Body of pancreas (tissue), 4 donors: ENCODE results near the gene PNMA8B. TPM values are rescaled to one million over a fixed set of nuclear protein-coding genes. Genes with fewer than 3 reads are reported as not detected.

Source experiments
- ATAC-seq: fragments of 150-250 bp; one replicate; pipeline ENCODE4 v1.9.1; 2016
- DNase-seq, 4 donors: peaks; one replicate each; pipeline ENCODE4 v3.0.0-alpha.2; 2019
- H3K27ac ChIP-seq, 4 donors: fragments of 200-600 bp; sonication (generic); 1 replicate in 3 of 4; 2 replicates in 1 of 4; pipeline versions ENCODE4 v1.5.1 to v1.6.1; 2016 to 2019; ENCODE audit warnings: mild to moderate bottlenecking in 1 of 4, mixed read lengths in 1 of 4, moderate library complexity in 1 of 4
- H3K27me3 ChIP-seq, 2 donors: fragments of 200-600 bp; sonication (generic); one replicate each; pipeline ENCODE4 v1.6.0; 2016; ENCODE audit warnings: mild to moderate bottlenecking in 1 of 2
- H3K36me3 ChIP-seq, 2 donors: fragments of 200-600 bp; sonication (generic); replicated peaks in 1 of 2; 2 replicates each; pipeline ENCODE4 v1.5.1; 2016; ENCODE audit warnings: low read depth in 2 of 2; ENCODE audit not compliant: insufficient read depth in 1 of 2
- H3K4me1 ChIP-seq: fragments of 200-600 bp; sonication (generic); one replicate; pipeline ENCODE4 v1.6.0; 2016
- H3K4me3 ChIP-seq, 2 donors: fragments of 200-600 bp; sonication (generic); 1 replicate in 1 of 2; 2 replicates in 1 of 2; pipeline ENCODE4 v1.5.1; 2016 to 2019
- H3K9me3 ChIP-seq, 3 donors: fragments of 200-600 bp; sonication (generic); 1 replicate in 2 of 3; 2 replicates in 1 of 3; pipeline ENCODE4 v1.5.1; 2016
- CTCF ChIP-seq, 7 experiments: fragments of 450-650 bp in 4 of 7; fragments of 200-600 bp in 3 of 7; sonication (generic) in 3 of 7; IDR thresholded peaks; one replicate each; pipeline ENCODE4 v1.5.1; 2016 to 2019; ENCODE audit warnings: antibody characterized with exemption in 7 of 7
- POLR2A ChIP-seq, 3 donors: fragments of 450-650 bp; IDR thresholded peaks; one replicate each; pipeline ENCODE4 v1.6.1; 2016; ENCODE audit warnings: antibody characterized with exemption in 3 of 3, mild to moderate bottlenecking in 2 of 3
- WGBS, 2 donors: methylation state at CpG; one replicate each; pipeline ENCODE4 v1.1.5; 2017; 5-methylcytosine and 5-hydroxymethylcytosine counted together
- intact Hi-C: fragments of 100-400 bp; cut with DNase I; formaldehyde crosslinking; loops from one replicate; pipeline ENCODE4 v1.15.1; 2023
- total RNA-seq, 2 donors: library from RNA; depleted of rRNA; stranded (reverse); fragments of >200 nt; gene quantifications; one replicate each; pipeline ENCODE4 v1.1.0, GENCODE V29; 2016

Gene PNMA8B
- total RNA-seq, 2 donors from 2014 or later: 2.1 to 2.6 TPM

GRCh38 chr19:46484656-46485055 lies 11.0 kb downstream of the PNMA8B start:
- TF ChIP-seq POLR2A (IDR thresholded peaks at IDR 0.05): no peak
- TF ChIP-seq CTCF (IDR thresholded peaks at IDR 0.05): no peak
- Histone ChIP-seq H3K36me3 (no peaks in the 10 kb centered on the region), H3K4me1 (peaks cover 16% of the 10 kb centered on the region), H3K27me3 (no peaks in the 10 kb centered on the region), H3K27ac (no peak overlapping the region), H3K9me3 (no peaks in the 10 kb centered on the region), H3K4me3 (no peak overlapping the region)
- ATAC-seq (no peak), DNase-seq (no peak)
- 59 to 68% methylated on average over 4 of the region's 4 CpGs for WGBS, 2 donors
- intact Hi-C loops: no loop called here

- Histone ChIP-seq H3K4me3 (no peak overlapping the region), H3K36me3 (no peaks in the 10 kb centered on the region), H3K9me3 (no peaks in the 10 kb centered on the region), H3K4me1 (peaks cover 5% of the 10 kb centered on the region), H3K27ac (no peak overlapping the region), H3K27me3 (no peaks in the 10 kb centered on the region)
- TF ChIP-seq POLR2A (IDR thresholded peaks at IDR 0.05) (no peak), CTCF (IDR thresholded peaks at IDR 0.05) (no peak)
- no peak for DNase-seq
- WGBS, 2 donors: 22 to 40% methylated on average over 3 of the region's 3 CpGs
- intact Hi-C loops: no loop called here
- no peak for ATAC-seq
Observed at GRCh38 chr19:46482631-46483030, 13.0 kb downstream of the PNMA8B start.

GRCh38 chr19:46481947-46482346 lies 13.7 kb downstream of the PNMA8B start:
- no peaks in the 10 kb centered on the region for H3K4me1 ChIP-seq
- WGBS, 2 donors: 50 to 60% methylated on average over 5 of the region's 5 CpGs
- H3K27ac ChIP-seq: no peak overlapping the region
- DNase-seq: peak in 1 of 4 donors; percentile 13
- peak; percentile 9 for ATAC-seq
- no peaks in the 10 kb centered on the region for H3K9me3 ChIP-seq
- no peaks in the 10 kb centered on the region for H3K27me3 ChIP-seq
- H3K36me3 ChIP-seq: no peaks in the 10 kb centered on the region
- H3K4me3 ChIP-seq: no peak overlapping the region
- intact Hi-C loops: no loop called here
- TF ChIP-seq POLR2A (IDR thresholded peaks at IDR 0.05) (no peak), CTCF (IDR thresholded peaks at IDR 0.05) (no peak)

- no peaks in the 10 kb centered on the region for H3K4me1 ChIP-seq
- no peaks in the 10 kb centered on the region for H3K36me3 ChIP-seq
- WGBS, 2 donors: 55 to 61% methylated on average over 16 of the region's 16 CpGs
- H3K27ac ChIP-seq: peak overlapping the region in 1 of 4 donors; percentile 21
- H3K9me3 ChIP-seq: no peaks in the 10 kb centered on the region
- no peaks in the 10 kb centered on the region for H3K27me3 ChIP-seq
- no peak overlapping the region for H3K4me3 ChIP-seq
- TF ChIP-seq POLR2A (IDR thresholded peaks at IDR 0.05) (no peak), CTCF (IDR thresholded peaks at IDR 0.05) (no peak)
- no peak for DNase-seq
- no peak for ATAC-seq
- intact Hi-C loops: no loop called here
Observed at GRCh38 chr19:46481223-46481848, 14.3 kb downstream of the PNMA8B start.

GRCh38 chr19:46480415-46480814 lies 15.3 kb downstream of the PNMA8B start:
- 53 to 56% methylated on average over 12 of the region's 12 CpGs for WGBS, 2 donors
- DNase-seq (peak in 1 of 4 donors; percentile 36), ATAC-seq (peak; percentile 18)
- no peak for TF ChIP-seq CTCF (IDR thresholded peaks at IDR 0.05)
- no peak for TF ChIP-seq POLR2A (IDR thresholded peaks at IDR 0.05)
- no peak overlapping the region for H3K27ac ChIP-seq
- no peaks in the 10 kb centered on the region for H3K4me1 ChIP-seq
- no peak overlapping the region for H3K4me3 ChIP-seq
- no peaks in the 10 kb centered on the region for H3K9me3 ChIP-seq
- intact Hi-C loops: no loop called here
- H3K27me3 ChIP-seq: no peaks in the 10 kb centered on the region
- H3K36me3 ChIP-seq: no peaks in the 10 kb centered on the region
